GM12801 (cell line): ENCODE results near the gene ZG16B.

Experiments
- CTCF ChIP-seq: IDR thresholded peaks from one replicate; pipeline ENCODE4 v1.5.1; 2011; ENCODE audit warnings: control low read depth; ENCODE audit not compliant: insufficient read length; ENCODE audit errors: extremely low read depth

Gene ZG16B

GRCh38 chr16:2817340-2818271 lies 12.5 kb upstream of the ZG16B start:
- TF ChIP-seq CTCF: no peak

GRCh38 chr16:2818272-2818876 lies 11.7 kb upstream of the ZG16B start:
- TF ChIP-seq CTCF: no peak

DNA sequence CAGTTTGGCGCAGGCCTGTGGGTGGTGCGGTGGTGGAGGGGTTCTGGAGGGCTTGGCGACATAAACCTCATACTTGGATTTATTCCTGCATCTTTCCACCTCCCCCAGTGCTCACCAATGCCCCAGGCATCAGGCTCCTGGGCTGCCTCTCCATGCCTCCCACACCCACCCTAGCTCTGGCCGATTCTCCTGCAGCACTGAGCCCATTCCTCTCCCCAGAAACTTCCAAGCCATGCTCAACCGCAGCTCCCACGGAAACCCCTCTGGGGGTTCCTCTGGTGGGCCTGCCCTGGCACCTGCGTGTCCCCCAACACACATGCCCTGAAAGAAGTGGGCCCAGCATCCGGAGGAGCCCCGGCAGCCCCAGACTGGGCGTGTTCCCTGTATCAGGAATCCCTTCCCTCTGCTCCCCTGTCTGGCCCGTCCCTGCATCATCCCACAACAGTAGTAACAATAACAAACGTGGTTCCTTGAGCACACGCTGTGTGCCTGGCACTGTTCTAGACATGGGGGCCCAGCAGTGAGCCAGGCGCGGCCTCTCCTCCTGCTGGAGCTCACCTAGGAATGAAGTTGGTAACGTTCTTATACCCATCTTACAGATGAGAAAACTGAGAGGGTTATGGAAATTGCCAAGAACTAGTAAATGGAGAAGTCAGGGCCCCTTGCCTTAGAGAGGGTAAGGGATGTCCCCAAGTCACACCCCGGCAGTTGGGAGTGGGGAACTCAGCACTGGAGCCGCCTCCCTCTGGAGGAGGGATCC lies 10.7 kb upstream of the ZG16B start:
- TF ChIP-seq CTCF: no peak

- no peak for TF ChIP-seq CTCF
These were observed 9.9 kb upstream of the ZG16B start for GRCh38 chr16:2819939-2820835.

DNA sequence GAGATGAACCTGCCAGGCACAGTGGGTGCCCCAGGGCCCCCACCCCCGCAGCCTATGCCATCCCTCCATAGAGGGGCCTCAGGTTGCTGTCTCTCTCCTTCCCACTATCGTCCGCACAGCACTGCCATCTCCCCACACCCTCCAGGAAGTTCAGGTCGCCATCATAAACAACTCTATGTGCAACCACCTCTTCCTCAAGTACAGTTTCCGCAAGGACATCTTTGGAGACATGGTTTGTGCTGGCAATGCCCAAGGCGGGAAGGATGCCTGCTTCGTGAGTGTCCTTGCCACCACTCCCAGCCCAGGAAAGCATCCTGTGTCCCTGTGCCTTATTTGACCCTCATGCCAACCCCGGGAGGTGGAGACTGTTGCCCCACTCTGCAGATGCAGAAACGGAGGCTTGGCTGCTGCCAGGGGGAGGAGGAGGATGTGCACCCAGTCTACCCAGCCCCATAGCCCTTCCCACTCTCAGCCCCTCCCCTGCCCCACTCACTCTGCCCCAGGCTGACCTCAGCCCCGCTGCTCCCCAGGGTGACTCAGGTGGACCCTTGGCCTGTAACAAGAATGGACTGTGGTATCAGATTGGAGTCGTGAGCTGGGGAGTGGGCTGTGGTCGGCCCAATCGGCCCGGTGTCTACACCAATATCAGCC lies 9.1 kb upstream of the ZG16B start:
- no peak for TF ChIP-seq CTCF

DNA sequence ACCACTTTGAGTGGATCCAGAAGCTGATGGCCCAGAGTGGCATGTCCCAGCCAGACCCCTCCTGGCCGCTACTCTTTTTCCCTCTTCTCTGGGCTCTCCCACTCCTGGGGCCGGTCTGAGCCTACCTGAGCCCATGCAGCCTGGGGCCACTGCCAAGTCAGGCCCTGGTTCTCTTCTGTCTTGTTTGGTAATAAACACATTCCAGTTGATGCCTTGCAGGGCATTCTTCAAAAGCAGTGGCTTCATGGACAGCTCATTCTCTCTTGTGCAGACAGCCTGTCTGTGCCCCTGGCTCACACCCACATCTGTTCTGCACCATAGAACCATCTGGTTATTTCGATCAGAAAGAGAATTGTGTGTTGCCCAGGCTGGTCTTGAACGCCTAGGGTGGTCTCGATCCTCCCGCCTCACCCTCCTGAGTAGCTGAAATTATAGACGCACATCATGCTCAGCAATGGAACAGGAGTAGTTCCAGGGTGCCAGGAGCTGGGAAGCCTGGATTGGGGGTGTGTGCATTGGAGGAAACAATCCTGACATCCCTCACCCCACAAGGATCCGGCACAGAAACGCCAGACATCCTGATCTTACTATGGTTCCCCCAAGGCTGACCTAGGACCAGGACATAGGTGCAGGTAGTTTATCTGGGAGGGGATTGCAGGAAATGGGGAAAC lies 8.5 kb upstream of the ZG16B start:
- TF ChIP-seq CTCF: no peak
